Peyer's patch (tissue), 4 donors: Measurements from ENCODE around the gene RHBDD3. TPM values are rescaled to one million over a fixed set of nuclear protein-coding genes. Genes with fewer than 3 reads are reported as not detected.
"Not testable (repeated sequence)": the region's sequence is repeated elsewhere in the genome, so short reads cannot be mapped to it uniquely, and the experiment has no call there.

ENCODE experiments used
- DNase-seq, 3 donors: peaks; one replicate each; pipeline ENCODE4 v3.0.0-alpha.2; 2017 to 2019
- H3K27ac ChIP-seq, 4 donors: fragments of 200-600 bp; sonication (generic); one replicate each; pipeline ENCODE4 v1.5.1; 2016 to 2019
- H3K27me3 ChIP-seq, 2 donors: fragments of 200-600 bp; sonication (generic); one replicate each; pipeline ENCODE4 v1.5.1; 2019
- H3K36me3 ChIP-seq, 3 donors: fragments of 200-600 bp; sonication (generic); one replicate each; pipeline ENCODE4 v1.5.1; 2016 to 2019
- H3K4me1 ChIP-seq, 4 donors: fragments of 200-600 bp; sonication (generic); one replicate each; pipeline ENCODE4 v1.5.1; 2016 to 2019
- H3K4me3 ChIP-seq, 4 donors: fragments of 200-600 bp; sonication (generic); 1 replicate in 3 of 4; 2 replicates in 1 of 4; pipeline ENCODE4 v1.5.1; 2016 to 2019; ENCODE audit warnings: mild to moderate bottlenecking in 1 of 4
- H3K9me3 ChIP-seq, 4 donors: fragments of 200-600 bp; sonication (generic); one replicate each; pipeline ENCODE4 v1.5.1; 2016 to 2019; ENCODE audit warnings: mild to moderate bottlenecking in 1 of 4
- POLR2A ChIP-seq, 2 donors: fragments of 450-650 bp; IDR thresholded peaks; one replicate each; pipeline ENCODE4 v1.5.1; 2017; ENCODE audit warnings: antibody characterized with exemption in 2 of 2, mild to moderate bottlenecking in 2 of 2, moderate library complexity in 2 of 2
- total RNA-seq, 4 donors: library from RNA; depleted of rRNA; stranded (reverse); fragments of >200 nt; gene quantifications; one replicate each; pipeline ENCODE4 v1.1.0, GENCODE V29; 2016
- TF ChIP-seq, protein P1 (sequence below), 6 experiments: fragments of 450-650 bp in 4 of 6; fragments of 200-600 bp in 2 of 6; sonication (generic) in 1 of 6; IDR thresholded peaks; one replicate each; pipeline ENCODE4 v1.5.1; 2017 to 2019; ENCODE audit warnings: antibody characterized with exemption in 6 of 6, mild to moderate bottlenecking in 3 of 6, moderate library complexity in 1 of 6

The RHBDD3 gene
- total RNA-seq, 4 donors from 2014 or later = 25.4 to 47.2 (median 36.2) TPM

DNA sequence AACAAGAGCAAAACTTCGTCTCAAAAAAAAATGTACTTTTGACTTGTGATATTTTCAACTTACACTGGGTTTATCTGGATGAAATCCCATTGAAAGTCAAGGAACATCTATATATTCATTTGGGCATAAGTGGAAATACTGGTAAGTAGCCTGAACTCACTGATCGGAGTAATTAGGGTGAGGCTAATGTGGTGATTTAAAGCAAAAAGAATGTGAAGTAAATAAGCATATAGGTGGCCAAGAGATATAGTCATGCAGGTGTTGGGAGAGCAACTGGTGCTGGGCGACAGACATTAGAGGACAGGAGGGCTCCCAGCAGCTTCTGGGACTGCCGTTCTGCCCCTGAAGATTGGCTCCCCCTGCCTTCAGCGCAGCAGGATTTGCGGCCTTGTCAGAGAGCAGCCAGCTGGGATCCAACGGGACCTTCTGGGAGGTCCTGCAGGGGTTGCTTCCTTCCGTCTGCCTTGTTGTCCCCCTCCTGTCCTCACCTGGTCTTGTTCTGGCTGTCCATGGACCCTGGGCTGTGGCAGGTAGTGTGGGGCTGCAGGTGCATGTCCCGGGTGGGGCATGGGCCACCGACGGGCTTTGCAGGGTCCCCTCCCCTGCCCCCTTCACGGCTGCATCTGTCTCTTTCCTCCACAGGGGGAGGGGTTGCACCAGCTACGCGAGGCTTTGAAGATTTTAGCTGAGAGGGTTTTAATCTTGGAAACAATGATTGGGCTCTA is 14.1 kb downstream of the RHBDD3 start:
- Histone ChIP-seq H3K4me3 (no peak overlapping the region), H3K9me3 (no peaks in the 10 kb centered on the region), H3K27me3 (no peaks in the 10 kb centered on the region), H3K36me3 (no peaks in the 10 kb centered on the region), H3K27ac (no peak overlapping the region), H3K4me1 (no peaks in the 10 kb centered on the region)
- DNase-seq = no peak
- TF ChIP-seq, protein P1, sequence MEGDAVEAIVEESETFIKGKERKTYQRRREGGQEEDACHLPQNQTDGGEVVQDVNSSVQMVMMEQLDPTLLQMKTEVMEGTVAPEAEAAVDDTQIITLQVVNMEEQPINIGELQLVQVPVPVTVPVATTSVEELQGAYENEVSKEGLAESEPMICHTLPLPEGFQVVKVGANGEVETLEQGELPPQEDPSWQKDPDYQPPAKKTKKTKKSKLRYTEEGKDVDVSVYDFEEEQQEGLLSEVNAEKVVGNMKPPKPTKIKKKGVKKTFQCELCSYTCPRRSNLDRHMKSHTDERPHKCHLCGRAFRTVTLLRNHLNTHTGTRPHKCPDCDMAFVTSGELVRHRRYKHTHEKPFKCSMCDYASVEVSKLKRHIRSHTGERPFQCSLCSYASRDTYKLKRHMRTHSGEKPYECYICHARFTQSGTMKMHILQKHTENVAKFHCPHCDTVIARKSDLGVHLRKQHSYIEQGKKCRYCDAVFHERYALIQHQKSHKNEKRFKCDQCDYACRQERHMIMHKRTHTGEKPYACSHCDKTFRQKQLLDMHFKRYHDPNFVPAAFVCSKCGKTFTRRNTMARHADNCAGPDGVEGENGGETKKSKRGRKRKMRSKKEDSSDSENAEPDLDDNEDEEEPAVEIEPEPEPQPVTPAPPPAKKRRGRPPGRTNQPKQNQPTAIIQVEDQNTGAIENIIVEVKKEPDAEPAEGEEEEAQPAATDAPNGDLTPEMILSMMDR (IDR thresholded peaks at IDR 0.05) = no peak
- no peak for TF ChIP-seq POLR2A (IDR thresholded peaks at IDR 0.05)

GRCh38 chr22:29251981-29252911 is 15.5 kb downstream of the RHBDD3 start:
- H3K36me3 ChIP-seq = no peaks in the 10 kb centered on the region
- no peak overlapping the region for H3K4me3 ChIP-seq
- TF ChIP-seq, protein P1 (IDR thresholded peaks at IDR 0.05) = no peak
- no peak for TF ChIP-seq POLR2A (IDR thresholded peaks at IDR 0.05)
- H3K27me3 ChIP-seq = no peaks in the 10 kb centered on the region
- no peak for DNase-seq
- H3K9me3 ChIP-seq = no peaks in the 10 kb centered on the region
- H3K4me1 ChIP-seq = no peaks in the 10 kb centered on the region
- no peak overlapping the region for H3K27ac ChIP-seq

DNA sequence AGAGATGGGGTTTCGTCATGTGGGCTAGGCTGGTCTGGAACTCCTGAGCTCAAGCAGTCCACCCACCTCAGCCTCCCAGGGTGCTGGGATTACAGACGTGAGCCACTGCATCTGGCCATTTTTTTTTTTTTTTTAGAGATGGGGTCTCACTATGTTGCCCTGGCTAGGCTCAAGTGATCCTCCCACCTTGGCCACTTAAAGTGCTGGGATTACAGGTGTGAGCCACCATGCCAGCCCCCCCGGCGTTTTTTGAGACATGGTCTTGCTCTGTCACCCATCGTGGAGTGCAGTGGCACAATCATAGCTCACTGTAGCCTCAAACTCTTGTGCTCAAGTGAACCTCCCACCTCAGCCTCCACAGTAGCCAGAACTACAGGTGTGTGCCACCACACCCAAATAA is 16.5 kb downstream of the RHBDD3 start:
- no peak for DNase-seq
- no peaks in the 10 kb centered on the region for H3K27me3 ChIP-seq
- H3K27ac ChIP-seq = no peak overlapping the region
- no peak overlapping the region for H3K4me3 ChIP-seq
- no peaks in the 10 kb centered on the region for H3K9me3 ChIP-seq
- no peak for TF ChIP-seq POLR2A (IDR thresholded peaks at IDR 0.05)
- TF ChIP-seq, protein P1 (IDR thresholded peaks at IDR 0.05) = no peak
- H3K4me1 ChIP-seq = no peaks in the 10 kb centered on the region
- no peaks in the 10 kb centered on the region for H3K36me3 ChIP-seq

DNA sequence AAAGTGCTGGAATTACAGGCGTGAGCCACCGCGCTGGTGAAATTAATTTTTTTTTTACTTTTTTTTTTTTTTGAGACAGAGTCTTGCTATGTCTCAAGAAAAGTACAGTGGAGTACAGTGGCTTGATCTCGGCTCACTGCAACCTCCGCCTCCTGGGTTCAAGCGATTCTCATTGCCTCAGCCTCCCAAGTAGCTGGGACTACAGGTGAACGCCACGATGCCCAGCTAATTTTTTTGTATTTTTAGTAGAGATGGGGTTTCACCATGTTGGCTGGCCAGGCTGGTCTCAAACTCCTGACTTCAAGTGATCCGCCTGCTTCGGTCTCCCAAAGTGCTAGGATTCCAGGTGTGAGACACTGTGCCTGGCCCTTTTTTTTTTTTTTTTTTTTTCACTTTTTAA is 19.9 kb downstream of the RHBDD3 start:
- H3K36me3 ChIP-seq, H3K9me3 ChIP-seq, H3K27ac ChIP-seq, H3K27me3 ChIP-seq, H3K4me3 ChIP-seq, H3K4me1 ChIP-seq: not testable (repeated sequence)
- DNase-seq = peak in 1 of 3 donors; percentile 33

- no peak overlapping the region for H3K27ac ChIP-seq
- TF ChIP-seq POLR2A (IDR thresholded peaks at IDR 0.05) = no peak
- TF ChIP-seq, protein P1 (IDR thresholded peaks at IDR 0.05) = peak; percentile 76 to 95 (median 92)
- DNase-seq = peak; percentile 61 to 90 (median 74)
- no peaks in the 10 kb centered on the region for H3K9me3 ChIP-seq
- H3K4me1 ChIP-seq = no peaks in the 10 kb centered on the region
- no peak overlapping the region for H3K4me3 ChIP-seq
- H3K36me3 ChIP-seq = no peaks in the 10 kb centered on the region
- H3K27me3 ChIP-seq = no peaks in the 10 kb centered on the region
These were observed 22.0 kb downstream of the RHBDD3 start for GRCh38 chr22:29245626-29246385.
